ENCODE measurements around the gene PLPPR5.

The PLPPR5 gene

DNA sequence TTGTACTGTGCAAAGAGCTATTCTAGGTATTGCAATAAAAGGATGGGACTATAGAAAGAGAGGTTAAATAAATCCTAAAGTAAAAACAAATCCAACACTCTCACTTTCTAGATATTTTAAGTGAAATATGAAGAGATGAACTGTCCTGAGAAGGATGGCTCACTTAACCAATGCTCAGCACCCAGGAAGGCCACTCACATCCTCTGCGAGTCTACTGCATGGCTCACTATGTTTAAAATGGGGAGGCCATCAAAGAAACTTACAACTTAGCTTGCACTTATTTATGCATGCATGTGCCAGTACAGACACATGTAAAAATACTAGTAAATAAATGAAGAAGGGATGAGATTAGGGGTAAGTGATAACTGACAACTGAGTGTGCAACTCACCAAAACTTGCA is 37.5 kb downstream of the PLPPR5 start:
- DNase-seq, result no peak

DNA sequence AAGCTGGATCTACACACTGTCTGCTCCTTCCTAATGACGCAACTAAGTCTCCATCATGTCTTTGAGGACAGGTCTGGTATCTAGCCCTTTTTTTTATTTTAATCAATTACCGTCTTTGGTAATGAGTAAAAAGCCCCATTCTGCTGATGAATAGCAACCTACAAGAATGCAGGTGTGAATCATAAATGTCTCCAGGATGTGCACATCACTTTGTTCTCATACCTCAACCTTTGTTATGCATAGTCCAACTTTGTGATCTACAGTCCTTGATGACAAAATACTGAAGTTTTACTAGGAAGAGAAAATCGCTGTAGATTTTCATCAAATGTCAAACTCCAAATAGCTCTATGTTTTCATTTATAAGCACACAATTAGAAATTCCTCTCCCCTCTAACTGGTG is 39.3 kb downstream of the PLPPR5 start:
- no peak for DNase-seq

DNA sequence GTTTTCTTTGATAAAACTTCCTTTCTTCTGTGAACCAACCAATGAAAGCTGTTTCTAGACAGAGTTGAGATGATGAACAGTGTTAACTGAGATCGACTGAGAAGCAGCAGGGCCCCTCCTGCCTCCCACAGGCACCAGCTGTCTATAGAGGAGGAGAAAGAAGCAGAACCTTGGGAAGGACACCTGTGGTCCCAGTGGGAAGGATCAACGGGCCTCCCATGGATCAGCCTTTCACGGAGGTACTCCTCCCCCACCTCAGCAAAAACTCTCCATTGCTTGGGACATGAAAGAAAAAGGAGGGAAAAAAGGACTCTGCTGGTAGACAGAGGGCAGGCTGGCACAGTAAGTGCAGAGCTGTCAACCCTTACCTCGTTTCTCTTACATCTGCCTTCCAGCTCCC is 40.5 kb downstream of the PLPPR5 start:
- no peak for DNase-seq

DNA sequence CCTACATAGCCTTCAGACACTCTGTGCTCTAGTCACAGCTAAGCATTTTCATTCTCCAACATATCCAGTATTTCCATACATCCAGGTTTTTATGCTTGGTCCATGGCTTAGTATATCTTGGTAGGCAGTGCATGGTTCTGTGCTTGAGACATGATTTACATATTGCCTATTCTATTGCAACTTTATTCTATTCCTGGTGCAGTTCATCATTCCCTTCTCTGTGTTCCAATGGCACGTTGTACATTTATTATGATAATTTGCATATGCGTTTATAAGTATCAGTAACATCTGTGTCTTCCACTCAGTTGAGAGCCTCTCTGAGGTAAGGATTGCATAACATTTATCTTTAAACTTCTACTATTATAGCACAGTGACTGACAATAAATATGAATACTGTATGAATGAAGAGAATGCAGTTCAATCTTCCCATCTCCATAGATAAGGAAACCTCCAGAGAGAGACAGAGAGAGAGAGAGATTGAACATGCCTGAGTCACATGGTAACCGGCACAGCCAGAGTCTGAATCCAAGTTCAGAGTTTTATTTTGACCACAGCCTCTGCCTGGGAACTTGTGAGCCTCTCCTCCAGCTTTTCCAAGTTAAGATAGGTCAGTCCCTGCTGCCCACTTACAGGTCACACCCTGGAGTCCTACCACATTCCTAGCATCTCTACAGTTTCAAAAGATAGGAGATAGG is 41.5 kb downstream of the PLPPR5 start:
- peak; percentile 86 for DNase-seq

DNA sequence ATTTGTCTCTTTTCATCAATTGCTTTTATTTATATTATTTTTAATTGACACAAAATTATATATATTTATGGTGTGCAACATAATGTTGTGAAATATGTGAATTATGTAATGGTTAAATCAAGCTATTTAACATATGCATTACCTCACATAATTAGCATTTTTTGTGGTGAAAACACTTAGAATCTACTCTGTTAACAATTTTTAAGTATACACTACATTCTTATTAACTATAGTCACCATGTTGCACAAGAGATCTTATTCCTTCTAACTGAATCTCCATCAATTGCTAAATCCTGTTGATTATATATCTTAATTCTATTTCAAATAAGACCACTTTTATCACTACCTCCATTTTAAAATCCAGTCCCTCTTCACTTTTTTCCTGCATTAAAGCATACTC is 42.5 kb downstream of the PLPPR5 start:
- DNase-seq, result peak; percentile 25

DNA sequence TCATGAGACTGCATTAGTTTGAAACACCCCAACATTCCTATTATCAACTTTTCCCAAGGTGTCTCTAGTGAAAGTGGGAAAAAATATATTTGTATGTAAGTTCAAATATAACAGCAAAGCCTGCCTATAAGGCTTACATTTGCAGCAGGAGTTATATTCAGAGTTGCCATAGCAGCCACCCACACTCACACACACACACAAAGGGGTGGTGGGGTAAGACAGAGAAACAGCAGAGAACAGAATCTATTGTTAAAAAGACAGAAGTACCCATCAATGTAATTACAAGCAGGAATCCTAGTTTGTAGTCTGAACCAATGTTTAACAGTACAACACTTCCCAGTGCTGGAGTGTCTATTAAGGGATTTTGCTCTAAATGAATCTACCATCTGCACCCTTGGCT is 55.0 kb downstream of the PLPPR5 start:
- DNase-seq, result no peak

DNA sequence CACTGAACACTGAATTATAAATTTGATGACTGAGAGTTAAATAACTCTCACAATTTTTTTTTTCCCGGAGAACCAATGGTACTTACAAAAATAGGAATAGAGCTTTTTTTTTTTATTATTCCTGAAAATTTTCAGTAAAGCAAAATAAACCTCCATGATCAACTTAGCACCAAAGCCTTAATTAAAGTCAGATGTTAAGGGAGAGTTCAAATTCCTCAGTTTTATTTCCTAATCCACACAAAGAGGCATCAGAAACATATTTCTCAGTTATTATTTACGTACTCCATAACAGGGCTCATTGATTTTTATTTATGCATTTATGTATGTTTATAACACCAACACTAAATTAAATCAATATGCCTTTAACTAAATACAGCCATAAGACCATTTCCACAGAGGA is 55.5 kb downstream of the PLPPR5 start:
- no peak for DNase-seq

DNA sequence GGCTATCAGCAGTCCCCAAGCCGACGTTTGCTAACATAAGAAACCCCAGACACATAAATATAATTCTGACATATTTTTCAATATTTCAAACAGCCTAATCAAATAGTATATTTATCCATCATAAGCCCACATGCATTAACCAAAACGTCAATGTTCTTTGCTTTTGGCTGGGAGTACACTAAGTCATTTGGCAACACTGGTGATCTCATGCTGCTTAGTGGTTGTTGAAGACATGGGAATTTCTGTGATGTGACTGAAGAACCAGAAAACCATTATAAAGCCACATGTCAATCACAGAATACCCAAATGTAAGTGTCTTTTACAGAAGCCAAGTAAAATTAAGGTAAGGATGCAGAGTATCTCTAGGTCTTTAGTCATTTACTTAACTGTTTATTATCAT is 57.6 kb downstream of the PLPPR5 start:
- DNase-seq, result no peak

DNA sequence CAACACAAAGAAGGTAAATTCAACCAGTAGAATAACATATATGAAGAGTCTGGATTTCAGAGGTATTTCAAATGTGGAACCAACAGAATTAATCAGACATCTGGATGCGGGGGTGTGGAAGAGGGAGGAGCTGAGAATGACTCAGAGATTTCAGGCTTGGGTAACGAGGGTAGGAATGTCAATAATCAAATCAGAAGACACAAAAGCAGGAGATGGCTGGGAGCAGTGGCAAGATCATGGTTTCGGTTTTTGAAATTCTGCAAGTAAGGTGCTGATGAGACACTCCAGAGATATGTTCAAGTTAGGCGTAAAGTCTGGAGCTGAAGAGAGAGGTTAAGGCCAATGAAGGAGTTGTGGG is 64.0 kb downstream of the PLPPR5 start:
- DNase-seq, result no peak

DNA sequence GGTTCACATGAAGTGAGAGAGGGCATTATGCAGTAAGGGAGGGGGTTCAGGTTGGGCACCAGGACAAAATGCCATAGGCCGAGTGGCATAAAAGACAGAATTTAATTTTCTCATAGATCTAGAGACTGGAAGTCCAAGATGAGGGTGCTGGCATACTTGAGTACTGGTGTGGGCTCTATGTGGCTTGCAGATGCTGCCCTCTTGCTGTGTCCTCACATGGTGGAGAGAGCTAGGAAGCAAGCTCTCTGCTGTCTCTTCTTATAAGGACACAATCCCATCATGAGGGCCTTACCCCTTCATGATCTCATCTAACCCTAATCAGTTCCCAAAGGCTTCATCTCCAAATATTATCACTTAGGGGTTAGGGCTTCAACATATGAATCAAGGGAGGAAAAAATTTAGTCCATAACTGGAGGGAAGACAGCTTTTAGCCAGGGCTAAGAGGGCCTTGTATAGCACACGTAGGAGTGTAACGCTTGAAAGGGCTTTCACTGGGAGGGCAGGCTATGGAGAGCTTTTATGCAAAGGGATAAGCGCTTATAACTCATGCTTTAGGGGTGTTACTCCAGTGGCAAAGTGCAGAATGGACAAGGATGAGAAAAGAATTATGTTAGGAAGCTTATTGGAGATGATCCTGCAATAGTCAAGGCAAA is 64.5 kb downstream of the PLPPR5 start:
- DNase-seq, result no peak

DNA sequence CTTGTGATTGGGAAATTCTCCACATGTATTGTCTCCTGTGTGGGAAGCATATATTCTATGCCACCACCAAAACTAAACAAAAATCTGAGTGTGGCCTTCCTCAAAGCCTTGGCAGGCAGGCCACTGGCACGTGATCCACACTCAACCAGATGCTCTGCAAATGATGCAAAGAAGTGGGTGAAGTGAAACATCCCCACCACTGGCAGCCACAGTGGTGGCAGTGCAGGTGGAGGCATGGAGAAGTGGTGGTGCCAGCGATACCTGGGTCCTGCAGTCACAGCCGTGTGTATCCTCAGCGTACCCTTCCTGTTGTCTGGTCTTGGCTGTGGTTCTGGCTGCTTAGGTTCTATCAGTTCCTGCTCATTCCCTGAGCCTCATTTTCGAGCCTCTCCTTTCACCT is 65.2 kb downstream of the PLPPR5 start:
- no peak for DNase-seq

DNA sequence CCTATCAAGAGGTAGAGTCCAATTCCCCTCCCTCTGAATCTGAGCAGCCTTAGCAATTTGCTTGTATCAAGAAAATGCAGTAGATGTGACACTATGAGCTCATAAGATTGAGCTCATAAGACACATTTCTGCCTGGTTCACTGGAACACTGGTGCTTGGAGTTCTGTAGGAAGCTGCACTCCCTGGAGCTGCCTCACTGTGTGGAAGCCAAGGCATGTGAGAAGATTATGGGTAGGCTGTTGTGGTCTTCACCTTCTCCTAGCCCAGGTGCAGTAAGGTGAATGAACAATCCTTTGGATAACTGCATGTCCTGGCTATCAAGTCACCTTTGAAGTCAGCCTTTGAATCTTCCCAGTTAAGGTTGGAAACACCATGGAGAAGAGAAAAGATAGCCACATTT is 67.3 kb downstream of the PLPPR5 start:
- DNase-seq, result no peak

DNA sequence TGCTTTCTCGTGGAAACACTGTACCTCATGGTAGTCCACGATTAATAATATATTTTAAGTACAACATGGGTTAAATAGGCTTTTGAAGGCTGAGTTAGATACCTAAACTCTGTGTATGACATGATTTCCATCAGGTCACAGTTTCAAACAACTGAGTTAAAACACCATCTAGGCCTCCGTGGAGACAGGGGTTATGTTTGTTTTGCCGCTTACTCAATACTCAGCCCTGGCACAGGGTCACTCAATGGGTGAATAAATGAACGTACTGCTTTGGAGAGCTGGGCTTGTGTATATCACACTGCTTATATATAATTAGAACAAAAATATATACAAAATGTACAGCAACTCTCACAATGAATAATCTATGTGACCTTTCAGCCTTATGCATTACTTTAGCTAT is 72.5 kb downstream of the PLPPR5 start:
- DNase-seq, result no peak

DNA sequence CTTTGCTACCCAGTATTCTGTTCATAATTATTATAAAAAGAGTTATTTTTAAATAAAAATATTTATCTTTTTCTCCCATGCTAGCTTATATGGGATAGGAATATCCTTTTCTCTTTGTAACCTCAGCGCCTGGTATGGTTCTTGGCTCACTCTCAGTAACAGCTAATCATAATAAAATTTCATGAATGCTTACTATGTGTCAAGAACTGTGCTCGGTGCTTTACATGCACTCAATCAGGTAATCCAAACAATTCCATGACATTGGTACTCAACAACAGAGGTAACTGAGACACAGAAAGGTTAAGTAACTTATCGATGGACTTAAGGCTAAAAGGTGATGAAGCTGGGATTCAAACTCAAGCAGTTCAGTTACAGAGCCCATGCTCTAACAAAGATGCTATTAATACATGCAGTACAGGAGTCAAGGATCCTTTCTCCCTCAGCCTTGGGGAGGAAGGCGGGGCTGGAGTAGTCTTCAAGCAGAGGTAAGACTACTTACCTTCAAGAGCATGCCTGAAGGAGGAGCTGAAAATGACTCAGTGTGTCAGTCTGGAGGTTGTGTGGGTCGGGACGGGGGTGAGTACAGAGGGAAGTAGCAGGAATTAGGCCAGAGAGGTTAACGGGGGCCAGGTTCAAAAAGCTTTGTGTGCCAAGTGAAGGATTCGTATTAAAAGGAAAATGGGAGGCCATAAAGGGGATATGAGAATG is 73.4 kb downstream of the PLPPR5 start:
- no peak for DNase-seq

DNA sequence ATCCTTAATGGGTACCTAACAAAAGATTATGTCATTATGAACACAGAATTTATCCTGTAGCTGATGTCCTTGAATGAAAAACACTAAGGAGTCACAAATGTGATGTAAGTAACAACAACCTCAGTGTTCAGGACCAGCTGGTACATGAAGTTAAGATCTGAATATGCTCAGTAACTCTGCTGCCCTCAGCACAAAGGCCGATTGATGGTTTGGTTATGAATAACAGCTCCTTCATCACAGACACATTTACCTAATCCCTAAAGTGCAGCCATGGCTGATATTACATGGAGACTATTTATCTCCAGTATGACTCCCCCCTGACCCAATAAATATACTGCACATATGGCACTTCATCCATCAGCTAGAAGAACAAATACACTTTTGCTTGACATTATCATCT is 75.2 kb downstream of the PLPPR5 start:
- DNase-seq, result no peak

DNA sequence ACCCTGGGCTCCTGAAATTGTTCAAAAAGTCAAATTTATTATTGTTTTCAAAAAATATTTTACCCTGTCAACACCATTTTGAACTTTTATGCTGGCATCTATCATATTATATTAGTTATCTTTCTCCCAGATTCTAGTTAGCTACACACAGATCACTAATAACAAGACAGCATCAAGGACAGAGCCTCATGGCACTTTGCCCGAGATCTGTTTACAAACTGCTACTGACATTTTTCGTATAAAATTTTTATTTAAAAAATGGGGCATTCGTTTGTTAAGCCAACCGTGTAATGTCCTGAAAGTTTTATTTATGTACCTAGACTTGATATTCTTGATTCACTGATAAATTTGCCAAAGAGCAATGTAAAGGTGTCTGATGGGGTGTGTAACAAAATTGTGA is 78.1 kb downstream of the PLPPR5 start:
- DNase-seq, result no peak

DNA sequence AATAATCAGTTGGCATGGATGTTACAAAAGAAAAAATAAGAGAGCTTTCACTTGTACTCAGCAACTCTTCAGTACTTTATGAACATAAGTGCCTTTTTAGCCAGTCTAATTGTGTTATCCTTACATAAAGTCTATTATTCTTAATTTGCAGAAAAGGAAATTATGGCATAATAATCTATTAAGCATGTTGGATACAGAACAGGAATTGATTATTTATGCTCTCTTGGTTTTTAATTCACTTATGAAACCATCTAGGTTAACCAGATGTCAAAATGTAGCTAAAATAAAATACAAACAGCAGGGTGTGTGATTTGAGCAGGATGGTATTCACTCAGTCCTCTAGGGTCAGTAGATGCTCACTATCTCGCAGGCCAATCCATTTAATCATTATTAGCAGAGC is 79.7 kb downstream of the PLPPR5 start:
- no peak for DNase-seq

DNA sequence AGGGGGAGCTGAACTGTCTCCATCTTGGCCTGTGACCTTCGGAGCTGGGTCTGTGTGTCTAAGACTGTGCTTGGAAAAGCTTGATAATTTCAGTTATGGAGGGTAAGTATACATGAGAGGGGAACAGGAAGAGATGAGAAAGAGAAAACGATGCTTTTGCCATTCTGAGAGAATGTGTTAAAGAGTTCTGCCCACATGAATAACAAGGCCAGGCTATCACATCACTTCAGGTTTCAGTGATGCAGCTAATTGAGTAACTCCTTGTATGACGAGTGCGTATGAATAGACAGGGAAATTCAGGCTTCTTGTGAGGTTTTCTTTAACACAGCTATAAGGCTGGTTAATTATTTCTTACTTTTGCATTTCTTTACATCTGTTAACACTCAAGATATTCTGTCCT is 81.0 kb downstream of the PLPPR5 start:
- no peak for DNase-seq

DNA sequence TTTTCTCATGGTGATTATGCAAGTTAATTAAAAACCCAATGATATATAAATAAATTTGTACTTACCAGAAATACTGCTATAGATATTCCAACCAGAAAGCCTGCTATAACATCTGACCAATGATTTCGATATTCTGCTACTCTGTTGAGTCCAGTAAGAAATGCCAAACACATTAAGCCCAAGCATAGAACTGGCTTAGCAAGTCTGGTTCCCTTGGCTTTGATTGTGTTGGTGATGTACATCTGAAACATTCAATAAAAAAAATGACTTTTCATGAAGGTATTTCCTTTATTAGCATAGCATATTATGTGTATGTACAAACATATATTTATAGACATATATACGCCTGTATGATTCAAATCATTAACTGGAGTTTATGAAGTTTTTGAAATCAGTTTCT is 82.8 kb downstream of the PLPPR5 start:
- no peak for DNase-seq

DNA sequence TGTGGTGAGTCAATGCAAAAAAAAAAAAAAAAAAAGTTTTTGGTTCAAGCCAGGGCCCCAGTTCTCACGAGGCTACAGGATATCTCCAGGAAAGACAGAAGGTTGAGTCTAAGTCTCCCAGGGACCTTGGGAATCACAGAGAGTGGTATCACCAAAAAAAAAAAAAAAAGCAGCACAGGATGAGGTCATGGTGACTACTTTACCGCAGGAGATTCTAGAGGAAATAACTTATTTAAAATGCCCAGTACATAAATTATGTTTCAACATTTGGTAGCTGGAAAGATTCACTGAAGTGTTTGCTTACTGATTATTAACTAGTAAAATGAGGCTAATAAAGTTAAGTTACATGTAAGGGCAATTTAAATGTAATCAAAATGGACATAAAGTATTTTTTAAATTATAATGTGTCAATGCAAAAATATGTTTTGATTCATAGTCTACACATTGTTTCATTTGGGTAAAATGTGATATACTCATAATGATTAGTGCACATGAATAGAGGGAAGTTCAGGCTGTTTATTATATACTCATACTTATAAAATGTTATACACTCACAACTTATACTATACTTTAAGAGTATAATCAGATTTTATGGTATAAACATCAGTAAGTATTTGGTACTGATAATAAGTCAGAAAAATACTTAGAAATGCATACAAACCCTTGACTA is 84.1 kb downstream of the PLPPR5 start:
- DNase-seq, result peak; percentile 22

DNA sequence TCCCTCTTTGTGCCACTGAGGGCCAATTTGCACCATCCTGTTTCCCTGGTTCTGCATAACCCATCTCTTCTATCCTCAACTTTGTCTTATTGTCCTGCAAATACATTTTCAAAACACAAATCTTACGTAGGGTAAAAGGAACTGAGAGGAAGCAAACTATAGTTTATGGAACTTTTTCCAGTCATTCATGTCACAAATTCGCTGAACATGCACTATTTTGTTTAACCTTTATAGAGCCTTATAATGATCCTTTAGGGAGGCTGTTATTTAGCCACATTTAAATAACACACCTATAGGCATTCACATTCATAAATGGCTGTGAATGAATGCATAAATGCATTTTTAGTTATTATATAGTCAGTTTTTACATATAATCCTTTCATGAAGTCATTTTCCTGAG is 85.0 kb downstream of the PLPPR5 start:
- DNase-seq, result no peak

DNA sequence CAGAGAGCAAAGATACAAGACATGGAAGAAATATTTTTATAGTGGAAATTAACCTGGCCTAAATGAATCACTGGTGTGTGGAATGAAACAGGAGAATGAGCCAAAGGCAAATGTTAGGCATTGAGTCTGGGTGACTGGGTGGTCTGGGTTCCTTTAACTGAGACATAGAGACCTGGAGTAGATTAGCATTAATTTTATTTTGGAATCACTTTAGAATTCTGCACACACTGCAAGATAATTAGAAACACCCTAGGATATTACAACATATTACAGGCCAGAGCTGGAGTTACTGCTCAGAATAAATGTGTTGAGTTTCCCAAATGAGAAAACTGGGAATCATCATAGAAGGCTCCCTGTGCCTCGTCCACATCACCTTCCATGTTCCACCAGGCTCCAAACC is 85.5 kb downstream of the PLPPR5 start:
- no peak for DNase-seq

DNA sequence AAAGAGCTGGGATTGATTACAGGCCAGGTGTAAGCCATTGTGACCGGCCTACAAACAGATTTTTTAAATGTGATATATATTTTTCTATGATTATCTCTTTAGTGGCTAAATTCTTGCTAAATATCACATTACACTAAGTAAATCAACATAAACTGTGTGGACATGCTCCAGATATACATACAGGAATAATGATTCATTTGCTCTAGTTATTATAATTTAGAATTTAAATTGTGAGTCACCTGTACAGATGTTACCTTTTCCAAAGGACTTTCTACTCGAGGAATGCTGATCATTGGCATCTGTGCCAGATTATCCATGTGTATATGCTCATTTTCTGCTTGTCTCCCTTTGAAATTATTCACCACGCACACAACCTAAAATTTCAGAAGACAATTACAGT is 90.1 kb downstream of the PLPPR5 start:
- DNase-seq, result no peak

DNA sequence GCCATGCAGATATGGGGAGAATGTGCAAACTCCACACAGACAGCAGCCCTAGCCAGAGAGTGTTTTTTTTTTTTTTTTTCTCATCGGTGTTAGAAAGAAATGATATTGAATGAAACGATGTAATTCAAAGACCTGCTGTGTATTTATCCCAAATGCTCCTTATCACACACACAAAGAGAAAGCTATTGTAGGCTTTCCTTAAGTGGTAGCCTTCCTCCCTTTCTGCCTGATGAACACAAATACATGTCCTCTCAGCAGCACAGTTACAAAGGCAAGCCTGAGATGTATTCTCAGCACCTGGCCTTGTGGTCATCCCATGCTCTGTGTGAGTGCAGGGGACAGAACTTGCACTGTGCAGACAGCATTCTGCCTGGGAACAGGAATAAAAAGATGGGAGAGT is 93.8 kb downstream of the PLPPR5 start:
- no peak for DNase-seq
